Embryonic facial prominence (tissue), 1 donor: Measurements from ENCODE around the gene SLC12A3.

Experiments
- DNase-seq: peaks from one replicate; pipeline ENCODE4 v3.0.0-alpha.2; 2016; ENCODE audit errors: extremely low spot score

SLC12A3 gene

DNA sequence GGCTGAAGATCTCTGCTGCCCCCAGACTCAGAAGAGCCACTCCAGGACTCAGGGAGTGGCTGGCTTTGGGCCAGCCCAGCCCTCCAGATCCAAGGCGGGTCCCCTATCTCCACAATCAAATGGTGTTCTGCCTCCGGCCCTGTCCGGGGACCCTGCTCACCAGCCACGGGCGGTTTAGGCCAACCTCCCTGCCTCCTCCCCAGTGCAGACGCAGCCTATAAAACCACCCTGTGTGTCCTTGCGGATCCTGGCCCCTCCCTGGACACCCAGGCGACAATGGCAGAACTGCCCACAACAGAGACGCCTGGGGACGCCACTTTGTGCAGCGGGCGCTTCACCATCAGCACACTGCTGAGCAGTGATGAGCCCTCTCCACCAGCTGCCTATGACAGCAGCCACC, at the start of gene SLC12A3:
Gene SLC12A3, plus strand, starts transcription at position 248 of the 400 bp plus-strand sequence. Its CDS starts 29 bp downstream, at position 277.
- DNase-seq = no peak

DNA sequence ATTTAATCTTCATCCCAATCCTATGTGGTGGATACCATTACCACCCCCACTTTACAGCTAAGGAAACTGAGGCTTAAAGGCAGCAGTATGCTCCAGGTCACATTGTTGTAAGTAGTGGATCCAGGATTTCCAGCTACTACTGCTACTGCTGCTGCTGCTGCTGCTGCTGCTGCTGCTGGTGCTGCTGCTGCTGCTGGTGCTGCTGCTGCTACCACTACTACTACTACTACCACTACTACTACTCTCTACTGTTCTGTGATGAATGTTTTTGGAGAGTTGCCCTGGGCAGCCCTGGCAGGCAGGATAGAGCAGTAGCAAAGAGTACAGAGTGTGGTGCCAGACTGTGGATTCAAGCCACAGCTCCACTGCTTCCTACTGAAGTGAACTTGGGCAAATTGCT, 49.3 kb upstream of the SLC12A3 start:
- DNase-seq = no peak

DNA sequence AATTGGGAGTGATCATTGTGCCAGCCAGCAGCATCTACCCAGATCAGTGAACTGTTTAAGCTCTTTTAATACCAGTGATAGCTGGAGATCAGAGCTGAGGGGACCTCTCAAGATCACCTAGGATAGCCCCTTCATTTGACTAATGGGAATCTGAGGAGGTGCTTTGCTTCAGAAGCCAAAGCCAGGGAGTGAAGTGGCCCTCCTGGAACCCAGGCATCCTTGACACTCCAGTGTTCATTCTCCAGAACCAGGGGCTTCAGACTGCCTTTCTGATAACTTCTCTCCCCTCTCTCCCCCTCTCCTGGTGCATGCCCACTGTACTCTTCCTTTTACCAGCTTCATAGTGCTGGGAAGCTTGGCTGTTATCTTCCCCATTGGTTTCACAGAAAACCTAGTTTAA, 48.0 kb upstream of the SLC12A3 start:
- DNase-seq = no peak

DNA sequence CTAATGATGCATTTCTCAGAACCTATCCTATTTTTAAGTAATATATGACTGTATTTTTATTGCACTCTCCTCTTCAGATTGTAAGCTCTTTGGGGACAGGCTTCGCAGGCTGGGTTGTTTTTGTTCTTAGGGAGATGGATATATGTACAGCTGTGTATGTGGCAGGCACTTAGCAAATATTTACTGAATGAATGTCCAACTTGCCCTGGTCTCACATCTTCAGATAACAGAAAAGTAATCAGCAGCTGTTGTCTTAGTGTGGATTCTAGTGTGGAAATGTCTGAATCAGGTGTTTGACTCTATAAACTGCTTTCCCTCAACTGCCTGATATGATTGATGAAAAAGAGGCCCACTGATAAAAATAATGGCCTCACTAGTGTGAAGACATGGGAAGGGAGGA, 47.1 kb upstream of the SLC12A3 start:
- no peak for DNase-seq

- DNase-seq = no peak
Measured at GRCh38 chr16:56823081-56823733, 41.8 kb upstream of the SLC12A3 start.

GRCh38 chr16:56824331-56824730, 40.7 kb upstream of the SLC12A3 start:
- no peak for DNase-seq

DNA sequence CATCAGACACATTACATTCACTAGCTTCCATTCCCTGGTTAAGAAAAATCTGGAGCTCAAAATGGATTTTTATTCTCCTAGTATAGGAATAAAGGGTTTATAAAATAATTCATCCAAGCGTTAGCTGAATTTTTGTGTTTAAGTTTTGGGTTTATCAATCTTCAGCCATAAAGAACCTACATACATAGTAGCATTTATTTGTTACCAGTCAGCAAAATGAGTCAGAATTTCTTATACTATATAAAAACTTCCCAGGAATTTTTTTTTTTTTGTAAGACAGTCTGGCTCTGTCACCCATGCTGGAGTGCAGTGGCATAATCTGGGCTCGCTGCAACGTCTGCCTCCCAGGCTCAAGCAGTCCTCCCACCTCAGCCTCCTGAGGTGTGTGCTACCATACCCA, 40.2 kb upstream of the SLC12A3 start:
- DNase-seq = no peak

DNA sequence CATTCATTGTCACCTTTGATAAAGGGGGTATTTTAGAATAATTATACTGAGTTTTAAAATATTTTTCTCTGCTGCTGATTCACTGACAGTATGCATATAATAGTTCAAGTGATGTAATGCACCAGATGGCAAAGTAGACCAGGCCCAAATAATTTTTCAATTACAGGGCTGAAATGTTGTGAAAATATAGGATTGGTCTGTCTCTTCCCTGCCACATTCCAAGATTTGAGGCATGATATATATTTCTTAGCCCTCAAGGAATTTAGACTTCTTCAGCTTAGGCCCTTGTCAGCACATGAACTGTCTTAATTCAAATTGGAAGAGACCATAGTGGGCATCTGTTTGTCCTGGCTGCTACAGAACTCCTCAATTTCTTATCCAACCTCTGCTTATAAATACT, 39.2 kb upstream of the SLC12A3 start:
- no peak for DNase-seq

DNA sequence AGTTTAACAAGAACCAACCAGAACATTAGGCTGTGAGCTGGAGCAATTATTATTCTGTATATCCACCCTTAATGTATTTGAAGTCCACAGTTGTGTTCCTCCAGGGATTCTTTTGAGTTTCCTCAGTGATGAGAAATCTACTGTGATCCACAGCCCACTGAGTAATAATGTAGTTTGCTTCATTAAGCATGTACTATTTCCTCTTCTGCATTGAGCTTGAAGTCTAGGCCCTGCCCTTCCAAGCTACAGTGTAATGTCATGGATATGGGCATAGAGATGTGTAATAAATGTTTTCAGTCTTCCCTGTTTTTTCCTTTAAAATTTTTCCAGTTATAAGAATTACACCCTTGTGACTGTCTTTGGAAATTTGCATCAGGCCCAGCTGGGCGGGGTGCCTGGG, 36.4 kb upstream of the SLC12A3 start:
- no peak for DNase-seq

GRCh38 chr16:56830669-56831068, 34.3 kb upstream of the SLC12A3 start:
- no peak for DNase-seq

DNA sequence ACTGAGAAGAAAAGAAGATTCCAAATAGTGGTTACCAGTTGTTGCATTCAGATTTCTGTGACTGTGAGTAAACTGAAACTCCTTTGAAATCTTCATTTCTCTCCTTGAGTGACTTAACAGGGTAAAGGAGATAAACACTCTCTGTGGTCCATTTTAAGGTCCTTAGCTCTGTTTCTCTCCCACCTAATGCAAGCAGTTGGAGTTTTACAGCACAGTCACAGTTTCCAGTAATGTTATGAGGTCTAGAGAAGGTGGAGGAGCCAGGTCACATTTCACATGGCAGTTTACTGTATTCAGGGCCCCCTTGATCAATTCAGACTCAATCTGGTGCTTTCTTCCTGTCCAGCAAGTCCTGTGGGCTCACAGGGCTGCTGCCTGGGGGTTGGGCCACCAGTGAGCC, 32.2 kb upstream of the SLC12A3 start:
- DNase-seq = no peak

GRCh38 chr16:56833243-56833970, 31.6 kb upstream of the SLC12A3 start:
- DNase-seq = no peak

DNA sequence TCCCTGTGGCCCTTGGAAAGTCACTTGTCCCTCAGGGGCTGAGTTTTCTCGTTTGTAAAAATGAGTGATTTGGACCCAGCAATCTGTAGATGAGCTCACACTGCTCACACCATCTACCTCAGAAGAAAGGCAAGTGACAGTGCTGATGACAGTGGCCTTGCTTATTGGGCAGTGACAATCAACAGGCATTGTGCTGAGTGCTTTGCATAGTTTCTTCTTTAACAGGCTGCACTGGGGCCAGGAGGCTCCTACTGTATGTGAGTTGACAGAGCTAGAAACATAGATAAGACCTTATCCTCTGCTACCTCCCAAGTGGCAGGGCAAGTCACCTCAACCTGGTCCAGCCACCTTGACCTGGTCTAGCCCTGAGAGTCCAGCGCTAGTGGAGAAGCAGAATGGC, 29.7 kb upstream of the SLC12A3 start:
- no peak for DNase-seq

DNA sequence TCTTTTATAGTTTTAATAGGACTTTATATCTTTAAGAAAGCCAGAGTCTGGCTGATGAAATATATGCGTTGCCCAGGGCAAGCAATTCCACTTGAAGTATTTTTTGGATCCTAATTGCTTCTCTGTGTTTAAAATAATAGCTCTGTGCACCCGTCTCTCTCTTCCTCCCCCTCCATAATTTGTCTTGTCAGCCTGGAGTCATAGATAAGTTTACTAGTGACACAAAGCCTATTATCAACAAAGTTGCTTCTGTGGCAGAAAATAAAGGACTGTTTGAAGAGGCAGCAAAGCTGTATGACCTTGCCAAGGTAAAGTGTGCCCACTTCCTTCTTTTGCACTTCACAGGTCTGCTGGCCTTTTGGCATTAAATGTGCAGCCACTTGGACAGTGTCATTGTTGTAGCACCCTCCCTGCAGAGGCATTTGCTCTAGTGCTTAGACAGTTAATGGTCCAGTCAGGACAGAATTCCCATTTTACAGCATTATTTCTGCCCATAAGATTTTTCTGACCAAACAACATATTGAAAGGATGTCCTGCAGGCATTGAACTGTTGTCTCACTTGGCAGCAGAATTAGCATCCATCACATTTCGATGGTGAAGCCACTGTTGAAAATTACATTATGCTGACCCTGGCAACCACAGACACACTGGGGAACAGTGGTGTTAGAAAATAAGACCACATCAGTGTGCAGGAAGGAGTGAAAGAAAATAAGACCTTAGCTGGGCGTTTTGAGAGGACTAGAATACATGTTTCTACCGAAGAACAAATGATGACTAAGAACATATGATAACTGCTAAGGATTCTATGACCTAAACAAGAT, 28.4 kb upstream of the SLC12A3 start:
- no peak for DNase-seq

- no peak for DNase-seq
Measured at GRCh38 chr16:56838622-56839337, 26.2 kb upstream of the SLC12A3 start.

- DNase-seq = no peak
Measured at GRCh38 chr16:56841233-56841632, 23.8 kb upstream of the SLC12A3 start.

DNA sequence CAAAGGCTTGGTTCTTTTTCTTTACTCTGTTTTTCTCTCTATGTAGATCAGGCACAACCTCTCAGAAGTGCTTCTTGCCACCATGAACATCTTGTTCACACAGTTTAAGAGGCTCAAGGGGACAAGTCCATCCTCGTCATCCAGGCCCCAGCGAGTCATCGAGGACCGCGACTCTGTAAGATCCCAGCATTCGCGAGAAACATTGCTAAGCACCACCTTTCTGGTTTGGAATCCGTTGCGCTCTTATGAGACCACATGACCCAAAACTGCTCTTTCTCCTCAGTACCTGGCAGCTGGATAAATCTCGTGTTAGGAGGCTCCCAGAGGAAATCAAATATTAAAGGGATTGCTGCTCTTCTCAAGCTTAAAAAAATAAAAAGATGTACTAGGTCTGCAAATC, 23.3 kb upstream of the SLC12A3 start:
- no peak for DNase-seq

DNA sequence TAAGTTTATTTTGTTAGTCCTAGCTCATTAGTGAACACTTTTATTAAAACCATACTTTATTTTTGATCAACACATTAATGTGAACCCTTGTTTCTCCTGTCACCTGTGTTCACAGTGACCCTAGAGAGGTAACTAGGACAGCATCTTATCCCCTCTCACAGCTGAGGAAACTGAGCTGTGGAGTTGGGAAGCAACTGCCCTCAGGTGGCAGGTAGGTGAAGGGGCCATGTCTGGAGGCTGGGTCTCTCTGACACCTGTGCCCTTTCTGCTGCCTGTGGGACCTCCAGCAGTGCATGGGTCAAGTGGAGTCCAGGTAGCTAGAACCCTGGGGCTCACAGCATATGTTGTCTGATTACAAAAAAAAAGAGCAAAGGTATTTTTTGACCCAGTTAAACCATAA, 22.9 kb upstream of the SLC12A3 start:
- no peak for DNase-seq

GRCh38 chr16:56844056-56844455, 21.0 kb upstream of the SLC12A3 start:
- no peak for DNase-seq

DNA sequence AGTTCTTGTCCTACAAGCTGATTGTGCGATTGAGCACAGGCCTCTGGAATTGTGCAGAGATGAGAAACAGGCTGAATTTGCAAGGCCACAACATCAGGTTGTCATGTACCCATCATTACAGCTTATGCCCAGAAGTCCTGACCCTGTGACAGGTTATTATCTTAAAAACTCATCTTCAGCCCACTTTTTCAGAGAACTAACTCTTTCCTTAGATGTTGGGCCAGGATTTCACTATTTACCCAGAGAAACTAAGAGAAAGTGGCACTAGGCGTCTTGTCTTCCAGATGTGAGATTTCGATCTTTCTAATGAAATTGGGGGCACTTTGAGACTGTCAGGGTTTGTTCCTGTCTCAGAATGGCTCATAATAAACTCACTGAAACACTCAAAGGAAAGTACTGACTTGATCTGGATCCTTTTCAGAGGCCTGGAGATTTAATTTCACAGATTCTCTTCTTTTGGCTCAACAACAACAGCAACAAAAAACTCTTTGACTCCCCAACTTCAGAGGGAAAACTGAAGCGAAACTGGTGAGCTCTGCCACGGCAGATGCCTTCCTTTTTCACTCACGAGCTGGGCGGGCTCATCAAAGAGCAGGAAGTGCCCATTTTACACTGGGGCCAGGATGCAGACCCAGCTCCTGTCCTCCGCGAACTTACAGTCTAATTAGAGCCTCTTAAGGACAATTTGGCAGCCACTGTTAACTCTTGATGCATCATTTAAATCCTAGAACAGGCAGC, 17.7 kb upstream of the SLC12A3 start:
- no peak for DNase-seq
